ENCODE results near the gene ZC3H18.

Gene ZC3H18

DNA sequence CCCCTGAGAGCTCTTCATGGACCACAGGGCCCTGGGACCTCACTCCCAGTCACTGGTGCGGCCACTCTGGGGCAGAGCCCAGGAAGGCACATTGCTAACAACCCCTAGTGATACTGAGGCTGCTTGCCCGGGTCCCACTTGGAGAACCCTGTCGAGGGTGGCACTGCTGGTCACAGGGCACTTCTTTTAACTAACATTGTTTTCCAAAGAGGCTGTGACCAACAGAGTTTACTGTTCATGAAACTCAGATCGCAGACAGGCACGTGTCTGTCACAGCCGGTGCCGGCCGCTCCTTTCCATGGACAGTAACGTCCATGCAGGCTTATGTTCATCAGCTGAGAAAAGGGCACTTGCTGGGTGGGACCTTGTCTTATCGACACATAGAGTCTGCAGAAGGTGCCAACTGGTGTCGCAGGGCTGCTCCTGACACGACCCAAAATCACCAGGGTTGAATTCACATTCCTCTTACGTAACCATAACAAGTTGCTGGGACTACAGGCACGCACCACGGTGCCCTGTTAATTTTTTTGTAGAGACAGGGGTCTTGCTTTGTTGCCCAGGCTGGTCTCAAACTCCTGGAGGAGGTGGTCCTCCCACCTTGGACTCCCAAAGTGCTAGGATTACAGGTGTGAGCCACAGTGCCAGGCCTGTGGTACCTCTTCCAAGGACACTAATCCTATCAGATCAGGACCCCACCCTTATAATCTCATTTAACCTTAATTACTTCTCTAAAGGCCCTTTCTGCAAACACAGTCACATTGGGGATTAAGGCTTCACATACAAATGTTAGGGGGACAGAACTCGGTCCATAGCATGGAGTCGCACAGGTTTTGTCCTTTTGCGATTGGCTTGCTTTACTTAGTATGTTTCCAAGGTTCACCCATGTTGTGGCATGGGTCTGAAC is 1.2 kb upstream of the ZC3H18 start:
- DNase-seq (ENCODE audit: extremely low spot score), result no peak
- CTCF ChIA-PET, result no interaction called here
- TF ChIP-seq SP1 (IDR thresholded peaks at IDR 0.05), result no peak
- no peak for TF ChIP-seq ARNT (IDR thresholded peaks at IDR 0.05)
- no peak for TF ChIP-seq ZNF384 (IDR thresholded peaks at IDR 0.05)
- TF ChIP-seq LEF1 (IDR thresholded peaks at IDR 0.05; ENCODE audit: borderline replicate concordance), result no peak
- no peak for TF ChIP-seq BHLHE40 (IDR thresholded peaks at IDR 0.05; ENCODE audit: borderline replicate concordance)
- TF ChIP-seq FOXK2 (IDR thresholded peaks at IDR 0.05), result no peak
- TF ChIP-seq, protein P1, sequence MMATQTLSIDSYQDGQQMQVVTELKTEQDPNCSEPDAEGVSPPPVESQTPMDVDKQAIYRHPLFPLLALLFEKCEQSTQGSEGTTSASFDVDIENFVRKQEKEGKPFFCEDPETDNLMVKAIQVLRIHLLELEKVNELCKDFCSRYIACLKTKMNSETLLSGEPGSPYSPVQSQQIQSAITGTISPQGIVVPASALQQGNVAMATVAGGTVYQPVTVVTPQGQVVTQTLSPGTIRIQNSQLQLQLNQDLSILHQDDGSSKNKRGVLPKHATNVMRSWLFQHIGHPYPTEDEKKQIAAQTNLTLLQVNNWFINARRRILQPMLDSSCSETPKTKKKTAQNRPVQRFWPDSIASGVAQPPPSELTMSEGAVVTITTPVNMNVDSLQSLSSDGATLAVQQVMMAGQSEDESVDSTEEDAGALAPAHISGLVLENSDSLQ (IDR thresholded peaks at IDR 0.05), result no peak
- no peak for TF ChIP-seq FOXM1 (IDR thresholded peaks at IDR 0.05; ENCODE audit: borderline replicate concordance)
- TF ChIP-seq HDGF (IDR thresholded peaks at IDR 0.05; ENCODE audit: borderline replicate concordance), result no peak
- TF ChIP-seq TARDBP (IDR thresholded peaks at IDR 0.05), result no peak
- no peak for TF ChIP-seq FOXA1 (IDR thresholded peaks at IDR 0.05)
- TF ChIP-seq L3MBTL2 (conservative IDR thresholded peaks at IDR 0.05), result no peak
- POLR2A ChIA-PET, result interaction anchor here (1.1 to 2.4 kb wide), 2 partner anchors 8 to 53 kb away, joined by 3 to 11 read pairs; no protein-coding TSS in a partner anchor

DNA sequence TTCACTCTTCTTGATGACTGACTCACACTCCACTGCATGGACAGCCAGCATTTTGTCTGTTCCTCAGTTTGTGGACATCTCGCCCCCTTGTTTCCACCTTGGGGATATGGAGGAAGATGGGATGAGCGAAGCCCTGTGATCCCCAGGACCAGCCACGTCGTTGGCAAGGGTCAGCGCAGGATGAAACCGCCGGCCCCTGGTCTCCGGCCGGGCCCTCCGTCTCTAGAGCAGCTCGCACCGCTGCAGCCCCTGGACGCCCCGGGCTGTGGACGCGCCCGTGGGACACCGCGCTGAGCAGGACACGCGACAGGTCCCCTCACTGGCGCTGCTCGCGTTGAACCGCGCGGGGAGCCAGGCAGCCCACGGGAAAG is 604 bp upstream of the ZC3H18 start:
- TF ChIP-seq HDGF (IDR thresholded peaks at IDR 0.05; ENCODE audit: borderline replicate concordance) (no peak), L3MBTL2 (conservative IDR thresholded peaks at IDR 0.05) (peak; percentile 53)
- ChIA-PET CTCF (interaction anchor here (1.0 kb wide), 1 partner anchor 9 kb away, joined by 3 read pairs; no protein-coding TSS in a partner anchor), POLR2A (interaction anchor here (0.8 to 2.4 kb wide), 17 partner anchors 9 to 181 kb away, joined by 3 to 11 read pairs (median 4); partner anchors contain the start of genes MVD and ZFPM1)
- DNase-seq (ENCODE audit: extremely low spot score), result no peak

DNA sequence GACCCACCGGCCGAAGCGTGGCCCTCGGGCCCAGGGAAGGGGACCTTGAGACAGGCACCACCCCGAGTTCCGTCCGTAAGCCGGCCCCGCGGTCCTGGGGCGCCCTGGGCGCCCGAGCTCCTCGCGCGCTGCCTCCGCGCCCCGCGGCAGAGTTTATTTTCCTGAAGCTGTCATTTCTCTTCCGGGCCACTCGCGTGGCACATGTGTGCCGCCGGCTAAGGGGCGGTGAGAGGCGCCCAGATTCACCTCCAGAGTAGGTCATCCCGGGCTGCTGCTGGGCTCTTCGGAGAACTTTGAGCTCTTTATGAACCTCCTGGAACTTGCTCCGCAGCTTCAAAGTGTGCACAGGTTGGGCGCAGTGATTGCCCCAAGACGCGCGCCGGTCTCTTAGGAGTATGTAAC is 489 bp downstream of the ZC3H18 start:
- ChIA-PET CTCF (interaction anchor here (0.6 to 1.0 kb wide), 2 partner anchors 10 to 184 kb away, joined by 3 read pairs; no protein-coding TSS in a partner anchor), POLR2A (interaction anchor here (0.7 to 2.4 kb wide), 23 partner anchors 8 to 620 kb away, joined by 3 to 11 read pairs (median 4); partner anchors contain the start of genes BANP, MVD and ZFPM1)
- DNase-seq (ENCODE audit: extremely low spot score), result no peak
- TF ChIP-seq ELF4 (IDR thresholded peaks at IDR 0.05) (no peak), SP1 (IDR thresholded peaks at IDR 0.05) (no peak), FOXK2 (IDR thresholded peaks at IDR 0.05) (no peak)

DNA sequence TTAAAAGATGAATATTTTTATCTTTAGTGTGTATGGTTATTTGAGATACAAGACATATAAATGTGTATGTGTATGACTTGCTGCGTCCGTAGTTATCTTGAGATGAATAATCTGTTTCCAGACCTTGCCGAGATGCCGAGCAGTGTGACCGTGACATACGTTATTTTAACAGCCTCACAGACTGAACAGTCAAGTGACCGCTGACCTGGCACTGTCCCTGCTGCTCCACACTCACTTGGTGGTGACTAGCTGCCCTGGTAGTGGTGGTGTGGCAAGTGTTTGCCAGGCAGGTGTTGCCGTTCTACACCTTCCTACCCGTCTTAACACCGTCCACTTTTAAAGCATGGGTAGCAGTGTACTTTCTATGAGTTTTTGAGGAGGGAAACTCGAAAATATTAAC is 5.0 kb downstream of the ZC3H18 start:
- POLR2A ChIA-PET, result no interaction called here

DNA sequence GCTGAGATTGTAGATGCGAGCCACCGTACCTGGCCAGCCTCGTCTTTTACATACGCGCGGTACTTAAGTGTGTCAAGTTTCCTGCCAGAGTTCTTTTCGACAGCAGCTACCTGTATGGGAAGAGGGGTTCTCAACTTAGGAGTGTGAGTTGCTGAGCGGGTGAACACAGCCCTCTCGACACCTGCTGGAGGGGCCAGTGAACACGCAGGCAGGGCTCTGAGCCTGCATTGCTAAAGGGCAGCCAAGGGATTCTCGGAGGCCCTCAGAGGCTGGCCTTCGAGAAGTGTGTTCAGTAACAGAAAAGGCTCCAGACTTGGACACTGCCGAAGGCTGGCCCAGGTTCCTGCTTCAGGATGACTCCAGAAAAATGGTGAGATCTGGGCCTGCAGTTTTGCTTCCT is 6.1 kb downstream of the ZC3H18 start:
- no peak for DNase-seq (ENCODE audit: extremely low spot score)
- no peak for TF ChIP-seq NFRKB (IDR thresholded peaks at IDR 0.05)
- TF ChIP-seq TARDBP (IDR thresholded peaks at IDR 0.05), result no peak
- no peak for TF ChIP-seq L3MBTL2 (conservative IDR thresholded peaks at IDR 0.05)
- TF ChIP-seq ELF4 (IDR thresholded peaks at IDR 0.05), result no peak
- TF ChIP-seq LEF1 (IDR thresholded peaks at IDR 0.05; ENCODE audit: borderline replicate concordance), result no peak
- no peak for TF ChIP-seq CTBP1 (IDR thresholded peaks at IDR 0.05; ENCODE audit: borderline replicate concordance)
- no peak for TF ChIP-seq FOXK2 (IDR thresholded peaks at IDR 0.05)
- TF ChIP-seq ZNF384 (IDR thresholded peaks at IDR 0.05), result no peak
- TF ChIP-seq, protein P1 (IDR thresholded peaks at IDR 0.05), result no peak
- TF ChIP-seq FOXA1 (IDR thresholded peaks at IDR 0.05), result no peak
- no peak for TF ChIP-seq BHLHE40 (IDR thresholded peaks at IDR 0.05; ENCODE audit: borderline replicate concordance)
- CTCF ChIA-PET, result no interaction called here
- POLR2A ChIA-PET, result no interaction called here

More for the DNA sequence above, 5.0 kb downstream of the ZC3H18 start:
- no peak for DNase-seq (ENCODE audit: extremely low spot score)
- CTCF ChIA-PET, result no interaction called here
- no peak for TF ChIP-seq TARDBP (IDR thresholded peaks at IDR 0.05)
- no peak for TF ChIP-seq ZNF384 (IDR thresholded peaks at IDR 0.05)
- no peak for TF ChIP-seq L3MBTL2 (conservative IDR thresholded peaks at IDR 0.05)
- no peak for TF ChIP-seq CTBP1 (IDR thresholded peaks at IDR 0.05; ENCODE audit: borderline replicate concordance)
- TF ChIP-seq, protein P1 (IDR thresholded peaks at IDR 0.05), result no peak
- TF ChIP-seq FOXA1 (IDR thresholded peaks at IDR 0.05), result no peak
- no peak for TF ChIP-seq ARNT (IDR thresholded peaks at IDR 0.05)
- no peak for TF ChIP-seq FOXM1 (IDR thresholded peaks at IDR 0.05; ENCODE audit: borderline replicate concordance)
- TF ChIP-seq LEF1 (IDR thresholded peaks at IDR 0.05; ENCODE audit: borderline replicate concordance), result no peak
- no peak for TF ChIP-seq BHLHE40 (IDR thresholded peaks at IDR 0.05; ENCODE audit: borderline replicate concordance)
- TF ChIP-seq SP1 (IDR thresholded peaks at IDR 0.05), result no peak
- no peak for TF ChIP-seq HDGF (IDR thresholded peaks at IDR 0.05; ENCODE audit: borderline replicate concordance)
- TF ChIP-seq NFRKB (IDR thresholded peaks at IDR 0.05), result no peak
- TF ChIP-seq SUZ12 (IDR thresholded peaks at IDR 0.05), result no peak
- no peak for TF ChIP-seq FOXK2 (IDR thresholded peaks at IDR 0.05)

DNA sequence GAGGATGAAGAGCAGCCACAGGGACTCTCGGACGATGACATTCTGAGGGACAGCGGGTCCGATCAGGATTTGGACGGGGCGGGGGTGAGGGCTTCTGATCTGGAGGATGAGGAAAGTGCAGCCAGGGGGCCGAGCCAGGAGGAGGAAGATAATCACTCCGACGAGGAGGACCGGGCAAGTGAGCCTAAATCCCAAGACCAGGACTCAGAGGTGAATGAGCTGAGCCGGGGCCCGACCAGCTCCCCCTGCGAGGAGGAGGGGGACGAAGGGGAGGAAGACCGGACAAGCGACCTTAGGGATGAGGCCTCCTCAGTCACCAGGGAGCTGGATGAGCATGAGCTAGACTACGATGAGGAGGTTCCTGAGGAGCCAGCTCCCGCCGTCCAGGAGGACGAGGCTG is 7.0 kb downstream of the ZC3H18 start:
- ChIA-PET CTCF (no interaction called here), POLR2A (no interaction called here)

More for the DNA sequence above, 7.0 kb downstream of the ZC3H18 start:
- no peak for DNase-seq (ENCODE audit: extremely low spot score)
- TF ChIP-seq TARDBP (IDR thresholded peaks at IDR 0.05), result no peak
- no peak for TF ChIP-seq SP1 (IDR thresholded peaks at IDR 0.05)
- TF ChIP-seq FOXM1 (IDR thresholded peaks at IDR 0.05; ENCODE audit: borderline replicate concordance), result no peak
- no peak for TF ChIP-seq CTBP1 (IDR thresholded peaks at IDR 0.05; ENCODE audit: borderline replicate concordance)
- TF ChIP-seq ZNF384 (IDR thresholded peaks at IDR 0.05), result no peak

All from HEK293T (cell line).